HG03139 (cell line): Measurements from ENCODE around the gene ABHD18.
"Not testable (repeated sequence)": the region's sequence is repeated elsewhere in the genome, so short reads cannot be mapped to it uniquely, and the experiment has no call there.

Source experiments
- ATAC-seq: cut with Tn5 transposase; IDR thresholded peaks from one replicate; pipeline ENCODE4 v1.9.1; 2021; ENCODE audit not compliant: unreplicated experiment

Gene ABHD18

GRCh38 chr4:128061566-128062536, 96.6 kb downstream of the ABHD18 start:
- peak; percentile 35 for ATAC-seq

- ATAC-seq, result not testable (repeated sequence)
These were observed 101.2 kb downstream of the ABHD18 start for GRCh38 chr4:128066453-128066820.

GRCh38 chr4:128068918-128069317, 103.7 kb downstream of the ABHD18 start:
- peak; percentile 51 for ATAC-seq

- no peak for ATAC-seq
These were observed 111.3 kb downstream of the ABHD18 start for GRCh38 chr4:128076464-128076863.
